Lung (tissue), 12 donors: Measurements from ENCODE around the gene ACSS2. TPM values are rescaled to one million over a fixed set of nuclear protein-coding genes. Genes with fewer than 3 reads are reported as not detected.

Experiments used
- ATAC-seq: fragments of 200-7000 bp; cut with Tn5 transposase; one replicate; pipeline ENCODE4 v1.9.1; 2020; ENCODE audit warnings: moderate number of reproducible peaks; ENCODE audit not compliant: insufficient read depth, low FRiP score
- DNase-seq, 3 donors: peaks; one replicate each; pipeline ENCODE4 v3.0.0-alpha.2; 2013 to 2017
- H3K27ac ChIP-seq, 2 donors: one replicate each; pipeline ENCODE4 v1.5.1; 2013; ENCODE audit warnings: mild to moderate bottlenecking in 2 of 2, moderate library complexity in 2 of 2, control low read depth in 1 of 2, inconsistent platforms in 1 of 2, low read depth in 1 of 2, low read length in 1 of 2
- H3K27me3 ChIP-seq, 3 donors: one replicate each; pipeline ENCODE4 v1.5.1; 2013; ENCODE audit warnings: low read length in 2 of 3; ENCODE audit not compliant: control insufficient read depth in 3 of 3, insufficient read depth in 3 of 3
- H3K36me3 ChIP-seq, 4 donors: one replicate each; pipeline ENCODE4 v1.5.1; 2013; ENCODE audit warnings: low read length in 4 of 4, mild to moderate bottlenecking in 1 of 4, moderate library complexity in 1 of 4; ENCODE audit not compliant: control insufficient read depth in 4 of 4, insufficient read depth in 4 of 4
- H3K4me1 ChIP-seq, 5 donors: one replicate each; pipeline ENCODE4 v1.5.1; 2013; ENCODE audit warnings: low read length in 5 of 5, mild to moderate bottlenecking in 2 of 5, moderate library complexity in 1 of 5; ENCODE audit not compliant: control insufficient read depth in 5 of 5, insufficient read depth in 5 of 5
- H3K4me3 ChIP-seq: one replicate; pipeline ENCODE4 v1.5.1; 2013; ENCODE audit warnings: mild to moderate bottlenecking, control low read depth, moderate library complexity
- H3K9ac ChIP-seq, 2 donors: one replicate each; pipeline ENCODE4 v1.5.1; 2013; ENCODE audit warnings: low read length in 2 of 2, control low read depth in 1 of 2; ENCODE audit not compliant: insufficient read depth in 1 of 2
- H3K9me3 ChIP-seq, 4 donors: one replicate each; pipeline ENCODE4 v1.5.1; 2013; ENCODE audit warnings: low read length in 3 of 4, mild to moderate bottlenecking in 1 of 4, moderate library complexity in 1 of 4; ENCODE audit not compliant: control insufficient read depth in 4 of 4, insufficient read depth in 3 of 4
- WGBS, 2 donors: extraction: QIAGEN DNeasy Blood & Tissue Kit; methylation state at CpG; one replicate each; pipeline ENCODE4 v1.1.7; 2013; 5-methylcytosine and 5-hydroxymethylcytosine counted together
- polyA plus RNA-seq, 2 donors: library from polyadenylated mRNA; stranded (reverse); fragments of 200-250 nt; gene quantifications; one replicate each; pipeline ENCODE4 v1.2.1, GENCODE V29; 2013
- total RNA-seq, 2 donors: library from RNA; depleted of rRNA in 1 of 2; stranded (reverse); fragments of >200 nt in 1 of 2; gene quantifications; one replicate each; pipeline ENCODE4 v1.2.1, GENCODE V29; 2014 to 2021
- TF ChIP-seq, protein P1 (sequence below): IDR thresholded peaks from 2 replicates; pipeline ENCODE4 v1.5.1; 2012; ENCODE audit warnings: mild to moderate bottlenecking; ENCODE audit errors: control extremely low read depth, extremely low read depth
- donor health status: control.
- donor health status: control.
- donor health status: Bipolar disorder and iron deficiency.
- donor health status: healthy.
- donor health status: DM: yes; HTN: yes; CAD: no.

Gene ACSS2
- total and polyA plus RNA-seq, 4 donors, result 69.7 to 300 (median 161) TPM

DNA sequence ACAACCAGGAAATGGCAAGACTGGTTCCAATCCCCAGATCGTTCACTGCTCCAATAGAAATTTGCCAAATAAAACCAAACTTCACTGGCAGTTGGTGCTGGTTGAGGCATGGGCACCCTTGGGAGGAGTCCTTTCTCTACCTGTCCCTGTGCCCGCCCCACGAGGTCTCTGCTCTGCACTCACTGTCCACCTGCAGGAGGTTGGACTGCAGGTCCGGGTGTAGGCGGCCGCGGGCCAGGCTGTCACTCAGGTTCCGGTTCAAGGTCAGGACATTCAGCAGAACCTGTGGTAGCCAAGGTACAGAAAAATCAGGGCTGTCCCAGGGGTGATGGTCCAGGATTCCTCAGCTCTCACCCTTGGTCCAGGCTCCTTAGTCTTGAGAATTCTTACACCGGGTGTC, 26.6 kb upstream of the ACSS2 start:
- DNase-seq (no peak), ATAC-seq (no peak)
- Histone ChIP-seq H3K9me3 (no peaks in the 10 kb centered on the region), H3K27me3 (no peaks in the 10 kb centered on the region), H3K4me3 (no peak overlapping the region), H3K9ac (no peak overlapping the region), H3K27ac (no peak overlapping the region), H3K36me3 (peaks cover 8 to 19% (median 13%) of the 10 kb centered on the region in 4 donors), H3K4me1 (no peaks in the 10 kb centered on the region)
- 85 to 90% methylated on average over 9 of the region's 9 CpGs for WGBS, 2 donors
- TF ChIP-seq, protein P1, sequence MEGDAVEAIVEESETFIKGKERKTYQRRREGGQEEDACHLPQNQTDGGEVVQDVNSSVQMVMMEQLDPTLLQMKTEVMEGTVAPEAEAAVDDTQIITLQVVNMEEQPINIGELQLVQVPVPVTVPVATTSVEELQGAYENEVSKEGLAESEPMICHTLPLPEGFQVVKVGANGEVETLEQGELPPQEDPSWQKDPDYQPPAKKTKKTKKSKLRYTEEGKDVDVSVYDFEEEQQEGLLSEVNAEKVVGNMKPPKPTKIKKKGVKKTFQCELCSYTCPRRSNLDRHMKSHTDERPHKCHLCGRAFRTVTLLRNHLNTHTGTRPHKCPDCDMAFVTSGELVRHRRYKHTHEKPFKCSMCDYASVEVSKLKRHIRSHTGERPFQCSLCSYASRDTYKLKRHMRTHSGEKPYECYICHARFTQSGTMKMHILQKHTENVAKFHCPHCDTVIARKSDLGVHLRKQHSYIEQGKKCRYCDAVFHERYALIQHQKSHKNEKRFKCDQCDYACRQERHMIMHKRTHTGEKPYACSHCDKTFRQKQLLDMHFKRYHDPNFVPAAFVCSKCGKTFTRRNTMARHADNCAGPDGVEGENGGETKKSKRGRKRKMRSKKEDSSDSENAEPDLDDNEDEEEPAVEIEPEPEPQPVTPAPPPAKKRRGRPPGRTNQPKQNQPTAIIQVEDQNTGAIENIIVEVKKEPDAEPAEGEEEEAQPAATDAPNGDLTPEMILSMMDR, result no peak

DNA sequence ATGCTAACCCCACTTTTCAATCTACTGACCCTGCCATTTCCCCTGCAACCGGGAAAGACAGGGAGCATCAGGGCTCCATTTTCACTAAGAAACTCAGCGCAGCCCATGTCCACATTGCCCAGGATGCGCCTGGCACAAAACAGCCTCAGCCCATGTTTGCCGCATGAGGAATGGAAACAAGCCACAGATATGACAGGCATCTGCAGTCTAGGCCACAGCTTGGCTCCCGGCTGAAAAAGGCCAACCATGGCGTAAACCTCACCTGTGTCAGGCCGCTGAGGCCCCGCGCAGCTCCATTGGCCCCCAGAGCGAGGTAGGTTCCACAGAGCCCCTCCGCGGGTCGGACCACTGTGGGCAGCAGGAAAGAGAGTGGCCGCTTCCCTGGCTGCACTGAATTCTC, 25.4 kb upstream of the ACSS2 start:
- DNase-seq, result no peak
- TF ChIP-seq, protein P1, result no peak
- WGBS, 2 donors, result 95 to 97% methylated on average over 14 of the region's 14 CpGs

DNA sequence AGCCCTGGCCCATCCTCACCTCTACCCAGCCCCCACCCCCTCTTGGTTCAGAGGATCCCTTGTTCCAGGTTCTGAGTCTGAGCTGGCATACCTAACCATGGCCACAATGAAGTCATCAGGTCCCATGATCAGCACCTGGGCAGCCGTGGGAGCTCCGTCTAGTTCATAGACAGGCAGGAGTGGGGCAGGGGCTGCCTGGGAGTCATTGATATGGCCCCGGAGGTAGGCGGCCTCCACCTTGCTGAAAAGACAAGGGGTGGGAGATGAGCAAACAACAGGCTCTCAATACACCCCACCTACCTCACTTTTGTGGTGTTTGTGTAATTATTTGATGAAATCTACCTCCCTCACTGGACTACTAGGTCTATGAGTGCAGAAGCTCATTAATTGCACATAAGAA, 24.1 kb upstream of the ACSS2 start:
- WGBS, 2 donors, result 92 to 93% methylated on average over 4 of the region's 4 CpGs
- H3K36me3 ChIP-seq, result peaks cover 8 to 21% (median 15%) of the 10 kb centered on the region in 4 donors
- no peaks in the 10 kb centered on the region for H3K9me3 ChIP-seq
- H3K4me3 ChIP-seq, result no peak overlapping the region
- no peak overlapping the region for H3K9ac ChIP-seq
- TF ChIP-seq, protein P1, result no peak
- ATAC-seq (no peak), DNase-seq (no peak)
- H3K27me3 ChIP-seq, result no peaks in the 10 kb centered on the region
- no peaks in the 10 kb centered on the region for H3K4me1 ChIP-seq
- H3K27ac ChIP-seq, result no peak overlapping the region

More for the DNA sequence above, 25.4 kb upstream of the ACSS2 start:
- Histone ChIP-seq H3K9me3 (no peaks in the 10 kb centered on the region), H3K27ac (no peak overlapping the region), H3K4me1 (no peaks in the 10 kb centered on the region), H3K36me3 (peaks cover 8 to 19% (median 15%) of the 10 kb centered on the region in 4 donors), H3K9ac (no peak overlapping the region), H3K27me3 (no peaks in the 10 kb centered on the region), H3K4me3 (no peak overlapping the region)
- no peak for ATAC-seq

DNA sequence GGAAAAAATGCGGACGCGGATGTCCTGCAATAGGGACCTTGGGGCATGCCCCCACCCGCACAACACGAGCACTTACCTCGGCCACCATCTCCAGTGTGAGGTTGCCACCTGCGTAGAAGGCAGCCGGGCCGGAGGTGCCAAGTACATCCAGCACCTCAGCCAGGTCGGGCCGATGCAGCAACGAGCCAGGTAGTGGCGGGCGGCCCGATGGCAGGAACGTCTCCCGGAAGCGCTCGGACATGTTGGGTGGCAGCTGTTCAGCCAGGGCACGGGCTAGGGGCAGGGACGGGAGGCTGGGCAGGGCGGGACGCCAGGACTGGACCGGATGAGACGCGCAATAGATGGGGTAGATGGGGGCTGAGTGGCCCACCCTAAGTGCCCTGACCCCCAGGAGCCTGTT, 17.0 kb upstream of the ACSS2 start:
- Histone ChIP-seq H3K36me3 (peaks cover 4 to 13% (median 11%) of the 10 kb centered on the region in 4 donors), H3K27me3 (no peaks in the 10 kb centered on the region), H3K27ac (no peak overlapping the region), H3K9ac (no peak overlapping the region), H3K4me1 (peaks cover 0 to 5% (median 0%) of the 10 kb centered on the region in 5 donors), H3K9me3 (no peaks in the 10 kb centered on the region), H3K4me3 (no peak overlapping the region)
- no peak for DNase-seq
- no peak for ATAC-seq
- WGBS, 2 donors, result 96% methylated on average over 23 to 26 of the region's 26 CpGs
- TF ChIP-seq, protein P1, result no peak
